Thymus (tissue), 11 donors: Measurements from ENCODE around the gene SULT1C3. TPM values are rescaled to one million over a fixed set of nuclear protein-coding genes. Genes with fewer than 3 reads are reported as not detected.

ENCODE experiments used
- DNase-seq, 9 donors: peaks; one replicate each; pipeline ENCODE4 v3.0.0-alpha.2; 2013; ENCODE audit warnings: low spot score in 9 of 9, low read depth in 6 of 9, missing footprints in 1 of 9
- H3K27ac ChIP-seq, 2 donors: one replicate each; pipeline ENCODE4 v1.5.1; 2013; ENCODE audit warnings: control low read depth in 1 of 2, low read depth in 1 of 2, low read length in 1 of 2, mild to moderate bottlenecking in 1 of 2, moderate library complexity in 1 of 2
- H3K27me3 ChIP-seq, 2 donors: one replicate each; pipeline ENCODE4 v1.5.1; 2013; ENCODE audit warnings: low read length in 1 of 2; ENCODE audit not compliant: control insufficient read depth in 2 of 2, insufficient read depth in 1 of 2
- H3K36me3 ChIP-seq, 2 donors: one replicate each; pipeline ENCODE4 v1.5.1; 2013; ENCODE audit warnings: low read length in 1 of 2, mild to moderate bottlenecking in 1 of 2, moderate library complexity in 1 of 2; ENCODE audit not compliant: control insufficient read depth in 2 of 2, insufficient read depth in 2 of 2
- H3K4me1 ChIP-seq, 2 donors: one replicate each; pipeline ENCODE4 v1.5.1; 2013; ENCODE audit warnings: low read length in 2 of 2; ENCODE audit not compliant: control insufficient read depth in 2 of 2, insufficient read depth in 2 of 2
- H3K4me3 ChIP-seq, 2 donors: one replicate each; pipeline ENCODE4 v1.5.1; 2013; ENCODE audit warnings: low read length in 2 of 2, control low read depth in 1 of 2, mild to moderate bottlenecking in 1 of 2
- H3K9me3 ChIP-seq, 2 donors: one replicate each; pipeline ENCODE4 v1.5.1; 2013; ENCODE audit warnings: low read length in 1 of 2, mild to moderate bottlenecking in 1 of 2; ENCODE audit not compliant: control insufficient read depth in 2 of 2, insufficient read depth in 1 of 2
- WGBS: extraction: QIAGEN DNeasy Blood & Tissue Kit; methylation state at CpG from one replicate; pipeline ENCODE4 v1.1.7; 2013; 5-methylcytosine and 5-hydroxymethylcytosine counted together
- polyA plus RNA-seq: library from polyadenylated mRNA; stranded (reverse); fragments of 200-250 nt; gene quantifications from one replicate; pipeline ENCODE4 v1.2.3, GENCODE V29; 2013
- total RNA-seq: library from RNA; stranded (reverse); fragments of 120-200 nt; gene quantifications from one replicate; pipeline ENCODE4 v1.2.4, GENCODE V29; 2013
- donor health status: healthy.

The SULT1C3 gene
- total and polyA plus RNA-seq, 2 donors = not detected

DNA sequence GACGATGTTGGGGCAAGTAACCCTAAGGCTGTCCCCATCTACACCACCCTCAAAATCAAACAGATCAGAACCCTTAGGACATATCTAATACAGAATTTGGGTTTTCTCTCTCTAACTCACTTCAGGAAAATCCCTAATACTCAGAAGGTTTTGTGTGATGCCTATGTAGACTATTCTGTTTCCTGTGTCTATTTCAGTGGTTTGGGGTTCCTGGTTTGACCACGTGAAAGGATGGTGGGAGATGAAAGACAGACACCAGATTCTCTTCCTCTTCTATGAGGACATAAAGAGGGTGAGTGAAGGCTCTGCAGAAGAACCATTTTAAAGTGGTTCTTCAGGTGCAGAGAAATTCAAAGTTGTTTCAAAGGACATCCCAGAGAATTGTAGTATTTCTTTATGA is 65.2 kb downstream of the SULT1C3 start:
- Histone ChIP-seq H3K4me1 (no peaks in the 10 kb centered on the region), H3K27me3 (no peaks in the 10 kb centered on the region), H3K27ac (no peak overlapping the region), H3K36me3 (no peaks in the 10 kb centered on the region), H3K4me3 (no peak overlapping the region), H3K9me3 (no peaks in the 10 kb centered on the region)
- no peak for DNase-seq
- 48% methylated on average over 2 of the region's 2 CpGs for WGBS

DNA sequence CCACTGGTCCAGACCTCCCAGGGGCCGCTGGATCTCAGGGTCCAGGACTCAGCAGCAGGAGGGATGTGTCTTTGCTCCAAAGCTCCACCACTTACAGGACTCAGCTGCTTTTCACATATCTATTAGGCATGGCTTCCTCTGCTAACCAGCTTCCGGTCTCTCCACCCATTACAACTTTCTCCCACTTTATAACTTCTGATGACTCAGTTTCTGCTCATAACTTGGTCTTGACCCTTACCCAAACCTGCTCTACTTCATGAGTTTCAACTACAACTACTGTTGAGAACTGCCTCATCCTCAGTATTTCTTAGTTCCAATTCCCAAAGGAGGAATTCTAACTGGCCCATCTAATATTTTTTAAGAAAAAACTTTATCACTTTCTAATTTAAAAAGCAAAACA is 66.1 kb downstream of the SULT1C3 start:
- WGBS = 97% methylated on average over 2 of the region's 2 CpGs
- Histone ChIP-seq H3K4me3 (no peak overlapping the region), H3K27ac (no peak overlapping the region), H3K27me3 (no peaks in the 10 kb centered on the region), H3K9me3 (no peaks in the 10 kb centered on the region), H3K36me3 (no peaks in the 10 kb centered on the region), H3K4me1 (no peaks in the 10 kb centered on the region)
- DNase-seq = no peak

DNA sequence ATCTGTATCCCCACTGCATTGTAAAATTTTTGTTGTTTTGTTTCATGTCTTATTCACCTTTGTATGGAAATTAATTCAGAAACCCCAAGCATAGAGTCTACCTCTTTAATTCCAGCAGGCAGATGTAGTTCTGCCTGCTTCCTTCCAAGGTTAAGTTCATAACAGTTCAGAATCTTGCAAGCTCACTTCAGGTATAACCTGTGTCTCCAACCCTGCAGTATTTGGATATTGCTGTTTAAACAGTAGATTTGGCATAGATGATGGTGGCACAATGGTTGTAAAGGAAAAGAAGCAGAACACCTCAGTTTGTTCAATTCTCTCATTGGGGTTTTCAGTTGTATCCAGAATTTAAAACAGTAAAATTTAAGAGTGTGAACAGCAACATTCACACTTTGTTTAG is 70.1 kb downstream of the SULT1C3 start:
- no peaks in the 10 kb centered on the region for H3K4me1 ChIP-seq
- no peak for DNase-seq
- no peaks in the 10 kb centered on the region for H3K9me3 ChIP-seq
- H3K4me3 ChIP-seq = no peak overlapping the region
- no peak overlapping the region for H3K27ac ChIP-seq
- no peaks in the 10 kb centered on the region for H3K27me3 ChIP-seq
- no peaks in the 10 kb centered on the region for H3K36me3 ChIP-seq

Other genes starting within 250 kb of the SULT1C3 start
- gene SULT1C2, start 48.9 kb downstream of the SULT1C3 start, total RNA-seq = 0.57 TPM
- gene SULT1C2, start 48.9 kb downstream of the SULT1C3 start, polyA plus RNA-seq = 4.3 TPM
- 3.6 TPM for gene SULT1C4, start 138.0 kb downstream of the SULT1C3 start, total RNA-seq
- gene SULT1C4, start 138.0 kb downstream of the SULT1C3 start, polyA plus RNA-seq = 8.1 TPM
- gene GCC2, start 209.2 kb downstream of the SULT1C3 start, total RNA-seq = 20.7 TPM
- gene GCC2, start 209.2 kb downstream of the SULT1C3 start, polyA plus RNA-seq = 31.9 TPM